Colonic mucosa (tissue), 4 donors: ENCODE measurements around the gene THADA. TPM values are rescaled to one million over a fixed set of nuclear protein-coding genes. Genes with fewer than 3 reads are reported as not detected.

Experiments
- DNase-seq: peaks from one replicate; pipeline ENCODE4 v3.0.0-alpha.2; 2020
- H3K27ac ChIP-seq: fragments of 200-600 bp; one replicate; pipeline ENCODE4 v1.8.0; 2021
- H3K27me3 ChIP-seq: fragments of 200-600 bp; one replicate; pipeline ENCODE4 v1.8.0; 2021
- H3K36me3 ChIP-seq: fragments of 200-600 bp; one replicate; pipeline ENCODE4 v1.8.0; 2021
- H3K4me1 ChIP-seq: fragments of 200-600 bp; one replicate; pipeline ENCODE4 v1.8.0; 2021; ENCODE audit warnings: mild to moderate bottlenecking
- H3K4me3 ChIP-seq: fragments of 200-600 bp; one replicate; pipeline ENCODE4 v1.8.0; 2021
- H3K9ac ChIP-seq, 2 donors: one replicate each; pipeline ENCODE4 v1.7.0; 2013; ENCODE audit warnings: control low read depth in 2 of 2, low read depth in 2 of 2, low read length in 2 of 2
- H3K9me3 ChIP-seq: fragments of 200-600 bp; one replicate; pipeline ENCODE4 v1.8.0; 2021
- CTCF ChIP-seq: fragments of 200-600 bp; IDR thresholded peaks from one replicate; pipeline ENCODE4 v1.8.0; 2022; ENCODE audit warnings: antibody characterized with exemption, mild to moderate bottlenecking
- intact Hi-C: fragments of 100-400 bp; cut with DNase I; formaldehyde crosslinking; loops from one replicate; pipeline ENCODE4 v1.14.1; 2022
- total RNA-seq, 2 donors: library from RNA; stranded (reverse); fragmentation: NEBNext Ultra II Directional in 1 of 2; extraction: Animal tissue kit (Norgen Biotek cat#: 25700) in 1 of 2; gene quantifications; one replicate each; pipeline ENCODE4 v1.2.1, GENCODE V29; 2021
- donor health status: healthy.
- donor health status: DM: no; HTN: no; CAD: no.
- donor health status: DM: no; HTN: no; CAD: no.

THADA gene
- total RNA-seq, 2 donors from 2014 or later: 14.6 to 31.4 TPM

- Histone ChIP-seq H3K4me3 (peak overlapping the region; percentile 88), H3K9ac (peak overlapping the region; percentile 77 to 98), H3K27ac (peak overlapping the region; percentile 97), H3K27me3 (no peaks in the 10 kb centered on the region), H3K4me1 (peaks cover 10% of the 10 kb centered on the region), H3K9me3 (no peaks in the 10 kb centered on the region), H3K36me3 (peaks cover 13% of the 10 kb centered on the region)
- intact Hi-C loops: no loop called here
- no peak for DNase-seq
- no peak for TF ChIP-seq CTCF
These were observed 373.1 kb downstream of the THADA start for GRCh38 chr2:43222475-43223309.

- Histone ChIP-seq H3K4me1 (peaks cover 12% of the 10 kb centered on the region), H3K27me3 (no peaks in the 10 kb centered on the region), H3K9ac (peak overlapping the region; percentile 77 to 98), H3K27ac (peak overlapping the region; percentile 97), H3K9me3 (no peaks in the 10 kb centered on the region), H3K36me3 (peaks cover 13% of the 10 kb centered on the region), H3K4me3 (peak overlapping the region; percentile 88)
- intact Hi-C loops: no loop called here
- DNase-seq: peak; percentile 90
- no peak for TF ChIP-seq CTCF
These were observed 373.9 kb downstream of the THADA start for GRCh38 chr2:43221763-43222474.

- Histone ChIP-seq H3K9me3 (no peaks in the 10 kb centered on the region), H3K9ac (peak overlapping the region; percentile 77 to 98), H3K27me3 (no peaks in the 10 kb centered on the region), H3K4me1 (peaks cover 12% of the 10 kb centered on the region), H3K4me3 (peak overlapping the region; percentile 88), H3K36me3 (peaks cover 13% of the 10 kb centered on the region), H3K27ac (peak overlapping the region; percentile 97)
- intact Hi-C loops: no loop called here
- DNase-seq: peak; percentile 73
- no peak for TF ChIP-seq CTCF
These were observed 374.6 kb downstream of the THADA start for GRCh38 chr2:43221124-43221762.

GRCh38 chr2:43220760-43221123 lies 375.1 kb downstream of the THADA start:
- Histone ChIP-seq H3K9ac (peak overlapping the region; percentile 77 to 98), H3K4me3 (peak overlapping the region; percentile 88), H3K27ac (peak overlapping the region; percentile 97), H3K27me3 (no peaks in the 10 kb centered on the region), H3K9me3 (no peaks in the 10 kb centered on the region), H3K36me3 (peaks cover 13% of the 10 kb centered on the region), H3K4me1 (peaks cover 12% of the 10 kb centered on the region)
- TF ChIP-seq CTCF: no peak
- no peak for DNase-seq
- intact Hi-C loops: no loop called here

- peak overlapping the region; percentile 88 for H3K4me3 ChIP-seq
- no peaks in the 10 kb centered on the region for H3K9me3 ChIP-seq
- H3K27ac ChIP-seq: peak overlapping the region; percentile 97
- no peak for TF ChIP-seq CTCF
- peaks cover 12% of the 10 kb centered on the region for H3K36me3 ChIP-seq
- H3K9ac ChIP-seq: peak overlapping the region; percentile 77 to 98
- DNase-seq: no peak
- no peaks in the 10 kb centered on the region for H3K27me3 ChIP-seq
- intact Hi-C loops: no loop called here
- H3K4me1 ChIP-seq: peaks cover 12% of the 10 kb centered on the region
These were observed 375.5 kb downstream of the THADA start for GRCh38 chr2:43220229-43220751.
